ENCODE measurements around the gene KRT6C.
"Not testable (repeated sequence)": the region's sequence is repeated elsewhere in the genome, so short reads cannot be mapped to it uniquely, and the experiment has no call there.

KRT6C gene

GRCh38 chr12:52454411-52455201 lies 19.0 kb downstream of the KRT6C start:
- DNase-seq = no peak

- no peak for DNase-seq
These were observed 21.5 kb downstream of the KRT6C start, which contains the start of gene KRT6B for GRCh38 chr12:52452101-52452500. Gene KRT6B (minus strand): TSS chr12:52452146. CDS start chr12:52452078, 68 bp downstream.

- no peak for DNase-seq
These were observed 25.4 kb downstream of the KRT6C start for GRCh38 chr12:52448228-52448627.

GRCh38 chr12:52447196-52447595 lies 26.4 kb downstream of the KRT6C start:
- not testable (repeated sequence) for DNase-seq

- DNase-seq = no peak
These were observed 27.1 kb downstream of the KRT6C start for GRCh38 chr12:52446367-52447045.

GRCh38 chr12:52445876-52446275 lies 27.7 kb downstream of the KRT6C start:
- no peak for DNase-seq

GRCh38 chr12:52444647-52445595 lies 28.7 kb downstream of the KRT6C start:
- DNase-seq = no peak

- no peak for DNase-seq
These were observed 29.6 kb downstream of the KRT6C start for GRCh38 chr12:52443966-52444365.

- no peak for DNase-seq
These were observed 31.0 kb downstream of the KRT6C start for GRCh38 chr12:52442600-52443061.

GRCh38 chr12:52441320-52441911 lies 32.2 kb downstream of the KRT6C start:
- no peak for DNase-seq

GRCh38 chr12:52440821-52441319 lies 32.7 kb downstream of the KRT6C start:
- no peak for DNase-seq

- no peak for DNase-seq
These were observed 33.8 kb downstream of the KRT6C start for GRCh38 chr12:52439845-52440244.

GRCh38 chr12:52439420-52439819 lies 34.2 kb downstream of the KRT6C start:
- no peak for DNase-seq

GRCh38 chr12:52438305-52439301 lies 35.0 kb downstream of the KRT6C start:
- no peak for DNase-seq

- DNase-seq = no peak
These were observed 36.1 kb downstream of the KRT6C start for GRCh38 chr12:52437508-52437907.

- DNase-seq = no peak
These were observed 36.7 kb downstream of the KRT6C start for GRCh38 chr12:52436828-52437474.

GRCh38 chr12:52436000-52436827 lies 37.4 kb downstream of the KRT6C start:
- DNase-seq = no peak

GRCh38 chr12:52435659-52435999 lies 38.0 kb downstream of the KRT6C start:
- DNase-seq = no peak

GRCh38 chr12:52434760-52435530 lies 38.7 kb downstream of the KRT6C start:
- DNase-seq = no peak
